Fibroblast of villous mesenchyme (primary cell): ENCODE data around the gene MYOD1. TPM values are rescaled to one million over a fixed set of nuclear protein-coding genes. Genes with fewer than 3 reads are reported as not detected.

ENCODE experiments used
- DNase-seq: peaks from one replicate; pipeline ENCODE4 v3.0.0-alpha.2; 2010; ENCODE audit warnings: low read depth
- H3K4me3 ChIP-seq: 2 replicates; pipeline ENCODE4 v1.5.1; 2011; ENCODE audit warnings: low read depth, mild to moderate bottlenecking, low read length
- total RNA-seq: library from RNA; depleted of rRNA; stranded (reverse); fragments of >200 nt; gene quantifications from 2 replicates; pipeline ENCODE4 v1.2.3, GENCODE V29; 2012
- TF ChIP-seq, protein P1 (sequence below): IDR thresholded peaks from 2 replicates; pipeline ENCODE4 v1.5.1; 2012; ENCODE audit warnings: low read depth, mild to moderate bottlenecking, low read length; ENCODE audit not compliant: insufficient read depth

Gene MYOD1
- total RNA-seq: under 0.01 TPM in 1 of 2 replicates, not detected in the other

GRCh38 chr11:17719028-17719937 is at the start of gene MYOD1:
TSS of gene MYOD1 (plus strand) at chr11:17719571. CDS start at chr11:17719783, 212 bp downstream.
- TF ChIP-seq, protein P1, sequence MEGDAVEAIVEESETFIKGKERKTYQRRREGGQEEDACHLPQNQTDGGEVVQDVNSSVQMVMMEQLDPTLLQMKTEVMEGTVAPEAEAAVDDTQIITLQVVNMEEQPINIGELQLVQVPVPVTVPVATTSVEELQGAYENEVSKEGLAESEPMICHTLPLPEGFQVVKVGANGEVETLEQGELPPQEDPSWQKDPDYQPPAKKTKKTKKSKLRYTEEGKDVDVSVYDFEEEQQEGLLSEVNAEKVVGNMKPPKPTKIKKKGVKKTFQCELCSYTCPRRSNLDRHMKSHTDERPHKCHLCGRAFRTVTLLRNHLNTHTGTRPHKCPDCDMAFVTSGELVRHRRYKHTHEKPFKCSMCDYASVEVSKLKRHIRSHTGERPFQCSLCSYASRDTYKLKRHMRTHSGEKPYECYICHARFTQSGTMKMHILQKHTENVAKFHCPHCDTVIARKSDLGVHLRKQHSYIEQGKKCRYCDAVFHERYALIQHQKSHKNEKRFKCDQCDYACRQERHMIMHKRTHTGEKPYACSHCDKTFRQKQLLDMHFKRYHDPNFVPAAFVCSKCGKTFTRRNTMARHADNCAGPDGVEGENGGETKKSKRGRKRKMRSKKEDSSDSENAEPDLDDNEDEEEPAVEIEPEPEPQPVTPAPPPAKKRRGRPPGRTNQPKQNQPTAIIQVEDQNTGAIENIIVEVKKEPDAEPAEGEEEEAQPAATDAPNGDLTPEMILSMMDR: no peak
- DNase-seq: no peak
- H3K4me3 ChIP-seq: no peak within 1 kb of the TSS

DNA sequence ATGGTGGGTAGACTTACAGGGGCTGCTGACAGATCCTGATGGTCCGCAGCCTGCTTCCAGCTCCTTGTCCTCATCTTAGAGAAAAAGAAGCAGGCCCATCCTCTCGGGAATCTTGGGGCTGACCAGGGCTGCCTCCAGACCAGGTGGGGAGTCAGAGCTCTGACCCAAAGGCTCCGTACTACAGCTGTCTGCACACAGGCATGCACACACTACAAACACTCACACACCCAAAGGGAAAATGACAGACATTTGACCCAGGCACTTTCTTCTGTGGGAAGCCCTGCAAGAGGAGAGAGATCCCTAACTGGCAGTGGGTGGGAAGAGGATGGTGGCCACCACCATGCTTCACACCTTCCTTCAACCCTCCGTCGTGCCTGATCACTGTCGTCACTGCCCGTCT is 46.9 kb upstream of the MYOD1 start:
- DNase-seq: no peak
- no peak overlapping the region for H3K4me3 ChIP-seq
- TF ChIP-seq, protein P1: no peak

DNA sequence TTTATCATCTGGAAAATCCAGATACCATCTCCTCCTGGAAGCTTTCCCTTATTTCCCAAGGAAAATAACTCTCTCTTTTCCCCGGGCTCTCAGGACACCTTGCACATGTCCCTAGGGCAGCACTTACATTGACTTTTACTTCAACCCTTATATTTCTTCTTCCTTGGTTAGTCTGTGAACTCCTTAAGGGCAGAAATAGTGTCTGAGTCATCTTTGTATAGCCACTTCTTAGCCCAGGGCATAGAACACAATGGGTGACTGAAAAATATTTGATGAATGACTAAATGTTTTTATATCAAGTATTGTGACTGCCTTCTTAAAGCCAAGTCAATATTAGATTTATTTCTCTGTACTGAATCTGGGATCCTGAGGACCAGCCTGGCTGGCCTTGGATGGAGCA is 45.4 kb upstream of the MYOD1 start:
- no peak overlapping the region for H3K4me3 ChIP-seq
- TF ChIP-seq, protein P1: no peak
- DNase-seq: no peak

GRCh38 chr11:17682848-17683247 is 36.5 kb upstream of the MYOD1 start:
- DNase-seq: no peak
- TF ChIP-seq, protein P1: no peak
- H3K4me3 ChIP-seq: no peak overlapping the region

DNA sequence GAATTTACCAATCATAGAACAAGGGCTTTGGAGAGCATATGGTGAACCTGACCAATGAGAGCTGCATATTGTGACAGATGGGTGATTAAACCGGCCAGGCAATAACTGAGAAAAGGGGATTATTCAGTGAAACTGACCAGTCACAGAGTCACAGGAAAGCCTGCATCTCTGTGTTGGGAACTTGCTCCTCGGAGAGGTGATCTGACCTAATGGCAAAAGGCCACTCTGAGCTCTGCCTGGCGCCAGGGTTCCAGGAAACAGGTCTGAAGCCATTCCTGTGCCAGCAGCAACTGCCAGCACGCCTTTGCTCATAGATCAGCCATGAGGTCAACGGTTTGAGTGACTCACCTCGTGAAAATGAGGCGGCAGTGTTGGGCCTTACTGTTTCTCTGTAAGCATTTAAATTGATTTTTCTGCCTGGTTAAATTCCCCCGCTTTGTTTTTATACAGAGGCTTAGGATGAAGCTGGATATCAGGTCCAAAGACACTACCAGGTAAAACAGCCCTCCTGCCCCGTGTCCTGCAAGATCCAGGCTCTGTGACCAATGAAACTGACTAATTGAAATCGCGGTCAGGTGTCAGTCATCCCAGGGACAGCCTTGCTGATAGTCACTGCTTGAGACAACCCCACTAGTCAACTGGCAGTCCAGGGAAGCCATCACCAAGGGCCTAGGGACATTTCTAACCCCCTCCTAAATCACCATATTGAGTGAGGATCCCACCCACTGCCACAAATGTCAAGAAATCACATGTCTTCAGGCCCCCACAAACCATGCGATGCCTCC is 35.8 kb upstream of the MYOD1 start:
- TF ChIP-seq, protein P1: no peak

GRCh38 chr11:17684550-17684949 is 34.8 kb upstream of the MYOD1 start:
- TF ChIP-seq, protein P1: no peak
- no peak overlapping the region for H3K4me3 ChIP-seq
- DNase-seq: no peak

More for the DNA sequence above, 35.8 kb upstream of the MYOD1 start:
- no peak overlapping the region for H3K4me3 ChIP-seq
- DNase-seq: peak; percentile 36
